Trophoblast cell (in vitro differentiated cells and primary cell): ENCODE measurements around the gene KLF16.
A peak's percentile ranks its signal among the peaks of the same experiment; 100 is the strongest.

Experiments
- DNase-seq, 2 donors: peaks; one replicate each; pipeline ENCODE4 v3.0.0-alpha.2; 2016
- H2AFZ ChIP-seq: 2 replicates; pipeline ENCODE4 v1.6.1; 2013; ENCODE audit warnings: low read length, moderate library complexity, mild to moderate bottlenecking; ENCODE audit not compliant: insufficient read depth, poor library complexity
- H2AK5ac ChIP-seq: 2 replicates; pipeline ENCODE4 v1.6.1; 2013; ENCODE audit warnings: mild to moderate bottlenecking, low read length
- H2BK120ac ChIP-seq: 2 replicates; pipeline ENCODE4 v1.6.1; 2013; ENCODE audit warnings: low read length, mild to moderate bottlenecking, moderate library complexity; ENCODE audit not compliant: insufficient read depth, poor library complexity
- H2BK12ac ChIP-seq: 2 replicates; pipeline ENCODE4 v1.6.1; 2013; ENCODE audit warnings: mild to moderate bottlenecking, low read length, moderate library complexity
- H2BK5ac ChIP-seq: 2 replicates; pipeline ENCODE4 v1.6.1; 2013; ENCODE audit warnings: low read length, low read depth, moderate library complexity, mild to moderate bottlenecking; ENCODE audit not compliant: poor library complexity
- H3K14ac ChIP-seq: 2 replicates; pipeline ENCODE4 v1.6.1; 2013; ENCODE audit warnings: mild to moderate bottlenecking, low read length
- H3K18ac ChIP-seq: 2 replicates; pipeline ENCODE4 v1.6.1; 2013; ENCODE audit warnings: mild to moderate bottlenecking, low read length
- H3K23ac ChIP-seq: 2 replicates; pipeline ENCODE4 v1.6.1; 2013; ENCODE audit warnings: low read length
- H3K27ac ChIP-seq: 2 replicates; pipeline ENCODE4 v1.5.1; 2013; ENCODE audit warnings: low read depth, mild to moderate bottlenecking, inconsistent platforms, low read length, moderate library complexity
- H3K27me3 ChIP-seq: 2 replicates; pipeline ENCODE4 v1.6.1; 2013; ENCODE audit warnings: inconsistent platforms, mild to moderate bottlenecking, low read length, moderate library complexity; ENCODE audit not compliant: insufficient read depth
- H3K36me3 ChIP-seq, 2 experiments: 1 replicate in 1 of 2; 2 replicates in 1 of 2; pipeline ENCODE4 v1.6.1; 2013; ENCODE audit warnings: low read length in 2 of 2, mild to moderate bottlenecking in 2 of 2, moderate library complexity in 1 of 2; ENCODE audit not compliant: insufficient read depth in 2 of 2, control insufficient read depth in 1 of 2
- H3K4ac ChIP-seq: 2 replicates; pipeline ENCODE4 v1.6.1; 2013; ENCODE audit warnings: low read depth, mild to moderate bottlenecking, low read length, moderate library complexity
- H3K4me1 ChIP-seq, 2 experiments: 1 replicate in 1 of 2; 2 replicates in 1 of 2; pipeline ENCODE4 v1.6.1; 2013; ENCODE audit warnings: low read length in 2 of 2, mild to moderate bottlenecking in 2 of 2, moderate library complexity in 1 of 2; ENCODE audit not compliant: insufficient read depth in 2 of 2, control insufficient read depth in 1 of 2
- H3K4me2 ChIP-seq: 2 replicates; pipeline ENCODE4 v1.6.1; 2013; ENCODE audit warnings: inconsistent platforms, mild to moderate bottlenecking, low read length, moderate library complexity
- H3K4me3 ChIP-seq: 2 replicates; pipeline ENCODE4 v1.5.1; 2013; ENCODE audit warnings: mild to moderate bottlenecking, low read depth, low read length, inconsistent platforms
- H3K79me1 ChIP-seq: one replicate; pipeline ENCODE4 v1.6.1; 2013; ENCODE audit warnings: low read length
- H3K79me2 ChIP-seq: 2 replicates; pipeline ENCODE4 v1.6.1; 2013; ENCODE audit warnings: low read length, mild to moderate bottlenecking; ENCODE audit not compliant: control insufficient read depth, insufficient read depth, poor library complexity
- H3K9ac ChIP-seq: 2 replicates; pipeline ENCODE4 v1.6.1; 2013; ENCODE audit warnings: mild to moderate bottlenecking, low read length
- H3K9me3 ChIP-seq: 2 replicates; pipeline ENCODE4 v1.6.1; 2013; ENCODE audit warnings: low read depth, mild to moderate bottlenecking, control low read depth, inconsistent platforms, low read length; ENCODE audit not compliant: insufficient read depth
- H4K12ac ChIP-seq: 2 replicates; pipeline ENCODE4 v1.6.1; 2013; ENCODE audit warnings: low read depth, mild to moderate bottlenecking, low read length, moderate library complexity
- H4K8ac ChIP-seq: 2 replicates; pipeline ENCODE4 v1.6.1; 2013; ENCODE audit warnings: low read depth, mild to moderate bottlenecking, low read length, moderate library complexity
- H4K91ac ChIP-seq: one replicate; pipeline ENCODE4 v1.6.1; 2013; ENCODE audit warnings: low read depth, mild to moderate bottlenecking, low read length, moderate library complexity
- WGBS: extraction: QIAGEN DNeasy Blood & Tissue Kit; methylation state at CpG from one replicate; pipeline ENCODE4 v1.1.7; 2013; ENCODE audit warnings: missing lambda C conversion rate; ENCODE audit not compliant: insufficient read length, insufficient coverage; ENCODE audit errors: extremely low coverage; 5-methylcytosine and 5-hydroxymethylcytosine counted together

KLF16 gene

GRCh38 chr19:1839658-1840540 is 23.5 kb downstream of the KLF16 start:
- Histone ChIP-seq H3K9me3 (peaks cover under 1% of the 10 kb centered on the region), H3K27ac (no peak overlapping the region), H2BK12ac (no peak overlapping the region), H3K4ac (peak overlapping the region; percentile 68), H3K18ac (no peak overlapping the region), H3K23ac (no peak overlapping the region), H2BK120ac (no peak overlapping the region), H3K79me1 (peaks cover 7% of the 10 kb centered on the region), H3K27me3 (no peaks in the 10 kb centered on the region), H3K14ac (no peak overlapping the region), H3K4me1 (peaks cover 11 to 13% of the 10 kb centered on the region in 2 experiments), H3K79me2 (peaks cover 11% of the 10 kb centered on the region), H3K36me3 (peaks cover 20 to 26% of the 10 kb centered on the region in 2 experiments), H2AK5ac (no peak overlapping the region), H2AFZ (peak overlapping the region; percentile 32), H3K9ac (no peak overlapping the region), H2BK5ac (no peak overlapping the region), H3K4me2 (no peak overlapping the region), H4K8ac (no peak overlapping the region), H3K4me3 (no peak overlapping the region), H4K91ac (no peak overlapping the region), H4K12ac (no peak overlapping the region)
- DNase-seq: no peak
- no CpG with 5 or more reads among the region's 25 CpGs for WGBS

DNA sequence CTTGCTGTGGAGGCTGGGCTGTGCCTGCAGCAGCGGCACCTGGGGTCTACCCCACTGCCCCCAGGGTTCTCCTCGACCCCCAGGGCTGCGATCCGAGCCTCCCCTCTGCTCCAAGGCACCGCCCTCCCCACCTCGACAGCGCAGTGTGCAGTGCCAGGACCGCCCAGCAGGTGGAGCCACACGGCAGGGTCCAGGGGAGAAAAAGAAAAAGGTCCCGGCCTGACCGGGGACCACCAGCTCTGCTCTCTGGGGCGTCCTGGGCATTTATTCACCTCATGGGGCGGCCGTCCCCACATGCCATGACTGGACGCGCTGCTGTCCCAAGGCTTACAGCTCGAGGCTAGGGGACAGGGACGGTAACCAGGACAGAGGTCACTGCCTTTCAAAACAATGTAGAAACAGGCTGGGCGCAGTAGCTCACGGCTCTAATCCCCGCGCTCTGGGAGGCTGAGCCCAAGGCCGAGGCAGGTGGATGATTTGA is 25.7 kb downstream of the KLF16 start:
- WGBS: no CpG with 5 or more reads among the region's 23 CpGs
- Histone ChIP-seq H3K4me2 (no peak overlapping the region), H3K14ac (no peak overlapping the region), H3K79me1 (peaks cover 7% of the 10 kb centered on the region), H4K91ac (peak overlapping the region; percentile 9), H3K4ac (peak overlapping the region; percentile 39), H3K9me3 (no peaks in the 10 kb centered on the region), H2BK5ac (peak overlapping the region; percentile 3), H4K12ac (peak overlapping the region; percentile 49), H3K4me1 (peaks cover 11 to 13% of the 10 kb centered on the region in 2 experiments), H2BK12ac (no peak overlapping the region), H4K8ac (peak overlapping the region; percentile 5), H3K27ac (peak overlapping the region; percentile 2), H3K18ac (peak overlapping the region; percentile 2), H2AFZ (no peak overlapping the region), H3K36me3 (peaks cover 23 to 27% of the 10 kb centered on the region in 2 experiments), H3K79me2 (peaks cover 9% of the 10 kb centered on the region), H3K4me3 (no peak overlapping the region), H3K27me3 (no peaks in the 10 kb centered on the region), H2AK5ac (no peak overlapping the region), H3K9ac (no peak overlapping the region), H3K23ac (no peak overlapping the region), H2BK120ac (peak overlapping the region; percentile 1)
- peak; percentile 79 to 83 for DNase-seq

- peak; percentile 92 to 94 for DNase-seq
- no peak overlapping the region for H3K23ac ChIP-seq
- no peak overlapping the region for H4K8ac ChIP-seq
- no peak overlapping the region for H2BK5ac ChIP-seq
- no peak overlapping the region for H3K9ac ChIP-seq
- H3K9me3 ChIP-seq: no peaks in the 10 kb centered on the region
- peak overlapping the region; percentile 52 for H3K4ac ChIP-seq
- H3K27me3 ChIP-seq: no peaks in the 10 kb centered on the region
- H2BK12ac ChIP-seq: no peak overlapping the region
- no peak overlapping the region for H3K4me2 ChIP-seq
- no peak overlapping the region for H3K4me3 ChIP-seq
- peak overlapping the region; percentile 2 for H3K27ac ChIP-seq
- peaks cover 25 to 27% of the 10 kb centered on the region in 2 experiments for H3K36me3 ChIP-seq
- H3K14ac ChIP-seq: no peak overlapping the region
- WGBS: no CpG with 5 or more reads among the region's 11 CpGs
- peak overlapping the region; percentile 43 for H3K18ac ChIP-seq
- H2AFZ ChIP-seq: no peak overlapping the region
- H4K12ac ChIP-seq: no peak overlapping the region
- H3K79me2 ChIP-seq: peaks cover 9% of the 10 kb centered on the region
- H3K4me1 ChIP-seq: peaks cover 11 to 13% of the 10 kb centered on the region in 2 experiments
- no peak overlapping the region for H2BK120ac ChIP-seq
- peaks cover 7% of the 10 kb centered on the region for H3K79me1 ChIP-seq
- no peak overlapping the region for H2AK5ac ChIP-seq
- H4K91ac ChIP-seq: peak overlapping the region; percentile 15
Observed at GRCh38 chr19:1837222-1837565, 26.2 kb downstream of the KLF16 start.

- H3K36me3 ChIP-seq: peaks cover 27 to 29% of the 10 kb centered on the region in 2 experiments
- H3K4me3 ChIP-seq: no peak overlapping the region
- H3K27ac ChIP-seq: no peak overlapping the region
- H3K4me2 ChIP-seq: no peak overlapping the region
- no peak overlapping the region for H2BK12ac ChIP-seq
- peak overlapping the region; percentile 43 for H3K18ac ChIP-seq
- H3K14ac ChIP-seq: no peak overlapping the region
- H2BK5ac ChIP-seq: no peak overlapping the region
- H3K9me3 ChIP-seq: no peaks in the 10 kb centered on the region
- H2AFZ ChIP-seq: no peak overlapping the region
- H4K91ac ChIP-seq: peak overlapping the region; percentile 15
- no peak overlapping the region for H2AK5ac ChIP-seq
- H2BK120ac ChIP-seq: no peak overlapping the region
- H3K79me2 ChIP-seq: peaks cover 9% of the 10 kb centered on the region
- peak overlapping the region; percentile 32 for H4K12ac ChIP-seq
- H4K8ac ChIP-seq: no peak overlapping the region
- WGBS: no CpG with 5 or more reads among the region's 31 CpGs
- DNase-seq: peak; percentile 99
- peaks cover 7% of the 10 kb centered on the region for H3K79me1 ChIP-seq
- H3K23ac ChIP-seq: no peak overlapping the region
- H3K4ac ChIP-seq: peak overlapping the region; percentile 52
- peaks cover 11 to 13% of the 10 kb centered on the region in 2 experiments for H3K4me1 ChIP-seq
- no peak overlapping the region for H3K9ac ChIP-seq
- no peaks in the 10 kb centered on the region for H3K27me3 ChIP-seq
Observed at GRCh38 chr19:1836458-1837221, 26.7 kb downstream of the KLF16 start.
